HepG2 (cell line): ENCODE measurements around the gene CYP2W1. TPM values are rescaled to one million over a fixed set of nuclear protein-coding genes. Genes with fewer than 3 reads are reported as not detected.

Experiments used
- ATF4 ChIP-seq, 2 experiments: fragments of 450-650 bp in 1 of 2; sonication (generic) in 1 of 2; formaldehyde crosslinking; IDR thresholded peaks; 2 replicates each; pipeline versions ENCODE4 v1.5.0 to v1.8.0; 2020 to 2022; ENCODE audit warnings: mild to moderate bottlenecking in 1 of 2, missing genetic modification reagents in 1 of 2
- ATRX ChIP-seq: sonication (generic); formaldehyde crosslinking; IDR thresholded peaks from 2 replicates; pipeline ENCODE4 v1.4.0; 2020; ENCODE audit warnings: missing genetic modification reagents, borderline replicate concordance
- NONO ChIP-seq, 2 experiments: fragments of 450-650 bp in 1 of 2; sonication (generic) in 1 of 2; formaldehyde crosslinking in 1 of 2; IDR thresholded peaks in 1 of 2; conservative IDR thresholded peaks in 1 of 2; 2 replicates each; pipeline versions ENCODE4 v1.6.1 to v1.8.0; 2017 to 2022; ENCODE audit warnings: mild to moderate bottlenecking in 1 of 2, missing genetic modification reagents in 1 of 2, moderate library complexity in 1 of 2
- NRL ChIP-seq: sonication (generic); formaldehyde crosslinking; IDR thresholded peaks from 2 replicates; pipeline ENCODE4 v1.5.0; 2020; ENCODE audit warnings: missing genetic modification reagents, mild to moderate bottlenecking, moderate library complexity, borderline replicate concordance
- RBAK ChIP-seq: sonication (generic); formaldehyde crosslinking; IDR thresholded peaks from 2 replicates; pipeline ENCODE4 v1.5.1; 2020; ENCODE audit warnings: mild to moderate bottlenecking, missing genetic modification reagents
- ZBTB4 ChIP-seq: sonication (generic); formaldehyde crosslinking; IDR thresholded peaks from 2 replicates; pipeline ENCODE4 v1.4.0; 2020; ENCODE audit warnings: missing genetic modification reagents, mild to moderate bottlenecking, borderline replicate concordance
- ZFP36 ChIP-seq: fragments of 150-350 bp; IDR thresholded peaks from 2 replicates; pipeline ENCODE4 v1.6.1; 2018; ENCODE audit warnings: borderline replicate concordance, low read length, low read depth; ENCODE audit not compliant: partially characterized antibody
- ZNF142 ChIP-seq: sonication (generic); formaldehyde crosslinking; IDR thresholded peaks from 2 replicates; pipeline ENCODE4 v1.4.0; 2020; ENCODE audit warnings: missing genetic modification reagents
- ZNF224 ChIP-seq: sonication (generic); formaldehyde crosslinking; IDR thresholded peaks from 2 replicates; pipeline ENCODE4 v1.5.0; 2020; ENCODE audit warnings: mild to moderate bottlenecking, missing genetic modification reagents
- ZNF263 ChIP-seq: sonication (generic); formaldehyde crosslinking; IDR thresholded peaks from 2 replicates; pipeline ENCODE4 v1.4.0; 2020; ENCODE audit warnings: missing genetic modification reagents
- ZNF772 ChIP-seq: sonication (generic); formaldehyde crosslinking; IDR thresholded peaks from 2 replicates; pipeline ENCODE4 v1.5.0; 2020; ENCODE audit warnings: mild to moderate bottlenecking, missing genetic modification reagents
- polyA plus RNA-seq, 8 experiments: library from polyadenylated mRNA; depleted of rRNA in 3 of 8; stranded (reverse) in 7 of 8; unstranded in 1 of 8; fragments of >200 nt; fragmentation: Illumina TruSeq in 4 of 8; extraction: Trizol in 4 of 8; gene quantifications; 2 replicates each; pipeline versions ENCODE4 v1.2.1 to v1.2.3, GENCODE V29; 2011 to 2016; ENCODE audit warnings: low read depth in 4 of 8, missing spikeins in 1 of 8, mixed read lengths in 1 of 8; ENCODE audit not compliant: insufficient read depth in 1 of 8
- total RNA-seq, 5 experiments: library from RNA; depleted of rRNA; stranded (reverse); fragments of >200 nt; fragmentation: Illumina TruSeq; extraction: Trizol; gene quantifications; 2 replicates each; pipeline ENCODE4 v1.2.3, GENCODE V29; 2016; ENCODE audit warnings: low read depth in 1 of 5
- TF ChIP-seq, protein P1 (sequence below): sonication (generic); formaldehyde crosslinking; IDR thresholded peaks from 2 replicates; pipeline ENCODE4 v1.4.0; 2020; ENCODE audit warnings: missing genetic modification reagents; ENCODE audit errors: not compliant biosample characterization
- TF ChIP-seq, protein P2 (sequence below): sonication (generic); formaldehyde crosslinking; IDR thresholded peaks from 2 replicates; pipeline ENCODE4 v1.8.0; 2022; ENCODE audit warnings: missing genetic modification reagents, mild to moderate bottlenecking, borderline replicate concordance

Gene CYP2W1
- total and polyA plus RNA-seq, 2 of the 13 experiments (the other 11 are each of a cell fraction or from before 2014, with no cell fraction given) = 19.5 to 31.7 TPM

DNA sequence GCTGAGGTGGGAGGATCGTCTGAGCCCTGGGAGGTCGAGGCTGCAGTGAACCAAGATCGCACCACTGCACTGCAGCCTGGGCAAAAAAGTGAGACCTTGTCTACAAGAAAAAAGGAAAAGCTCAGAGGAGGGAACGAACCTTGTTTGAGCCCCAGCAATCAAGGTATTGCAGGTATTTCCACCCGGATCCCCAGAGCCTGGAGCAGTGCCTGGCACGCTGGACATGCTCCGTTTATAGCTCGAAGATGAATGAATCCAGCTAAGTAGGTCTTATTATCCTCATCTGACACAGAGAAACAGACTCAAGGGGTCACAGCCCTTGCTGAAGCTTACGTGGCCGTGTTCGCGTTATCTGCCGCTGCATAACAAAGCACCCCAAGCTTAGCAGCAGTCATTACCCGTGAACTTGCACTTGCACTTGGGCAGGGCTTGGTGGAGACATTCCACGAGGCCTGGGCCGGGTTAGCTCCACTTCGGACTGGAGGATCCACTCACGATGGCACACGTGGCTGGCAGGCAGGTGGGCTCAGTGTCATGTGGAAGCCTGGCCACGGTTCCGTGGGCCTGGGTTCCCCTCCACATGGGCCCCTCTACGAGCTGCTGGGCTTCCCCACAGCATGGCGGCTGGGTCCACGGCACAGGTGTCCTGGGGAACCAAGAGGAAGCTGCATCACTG, 4.4 kb upstream of the CYP2W1 start (continued):
- no peak for TF ChIP-seq ZFP36
- TF ChIP-seq ATRX (CRISPR knock-in tag) = no peak
- no peak for TF ChIP-seq ZNF142
- no peak for TF ChIP-seq NONO (IDR thresholded peaks at IDR 0.05)
- TF ChIP-seq NONO (CRISPR knock-in tag; conservative IDR thresholded peaks at IDR 0.05) = 0 out of 2 replicates have a peak, but pooled peaks have one; percentile 24
- TF ChIP-seq, protein P1, sequence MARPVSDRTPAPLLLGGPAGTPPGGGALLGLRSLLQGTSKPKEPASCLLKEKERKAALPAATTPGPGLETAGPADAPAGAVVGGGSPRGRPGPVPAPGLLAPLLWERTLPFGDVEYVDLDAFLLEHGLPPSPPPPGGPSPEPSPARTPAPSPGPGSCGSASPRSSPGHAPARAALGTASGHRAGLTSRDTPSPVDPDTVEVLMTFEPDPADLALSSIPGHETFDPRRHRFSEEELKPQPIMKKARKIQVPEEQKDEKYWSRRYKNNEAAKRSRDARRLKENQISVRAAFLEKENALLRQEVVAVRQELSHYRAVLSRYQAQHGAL (CRISPR knock-in tag) = no peak
- TF ChIP-seq ZBTB4 (CRISPR knock-in tag) = peak; percentile 86; the same call in 1 of the 2 replicates
- peak; percentile 55 for TF ChIP-seq NRL
- TF ChIP-seq, protein P2, sequence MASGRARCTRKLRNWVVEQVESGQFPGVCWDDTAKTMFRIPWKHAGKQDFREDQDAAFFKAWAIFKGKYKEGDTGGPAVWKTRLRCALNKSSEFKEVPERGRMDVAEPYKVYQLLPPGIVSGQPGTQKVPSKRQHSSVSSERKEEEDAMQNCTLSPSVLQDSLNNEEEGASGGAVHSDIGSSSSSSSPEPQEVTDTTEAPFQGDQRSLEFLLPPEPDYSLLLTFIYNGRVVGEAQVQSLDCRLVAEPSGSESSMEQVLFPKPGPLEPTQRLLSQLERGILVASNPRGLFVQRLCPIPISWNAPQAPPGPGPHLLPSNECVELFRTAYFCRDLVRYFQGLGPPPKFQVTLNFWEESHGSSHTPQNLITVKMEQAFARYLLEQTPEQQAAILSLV (CRISPR knock-in tag) = no peak
- peak; percentile 86 for TF ChIP-seq RBAK (CRISPR knock-in tag)
- 0 out of 2 replicates have a peak, but pooled peaks have one; percentile 33 for TF ChIP-seq ZNF224
- TF ChIP-seq ZNF263 (CRISPR knock-in tag) = no peak
- no peak for TF ChIP-seq ZNF772
- no peak for TF ChIP-seq ATF4 (CRISPR knock-in tag; IDR thresholded peaks at IDR 0.05)
